ENCODE results near the gene NKTR.

NKTR gene

DNA sequence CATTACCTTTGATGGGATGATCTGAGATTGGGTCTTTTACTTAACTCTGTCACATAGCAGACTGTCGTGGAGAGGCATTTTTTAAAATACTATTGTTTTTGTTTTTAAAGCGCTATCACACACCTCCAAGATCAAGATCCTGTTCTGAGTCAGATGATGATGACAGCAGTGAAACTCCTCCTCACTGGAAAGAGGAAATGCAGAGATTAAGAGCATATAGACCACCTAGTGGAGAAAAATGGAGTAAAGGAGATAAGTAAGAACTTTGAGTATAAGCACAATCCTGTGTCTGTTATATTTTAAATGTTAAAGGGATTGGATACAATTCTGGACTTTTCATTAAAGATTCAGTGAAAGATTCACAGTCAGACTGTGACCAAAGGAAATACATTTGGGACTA is 34.6 kb downstream of the NKTR start:
- peak; percentile 53 for DNase-seq (ENCODE audit: low read depth)
- TF ChIP-seq, protein P1, sequence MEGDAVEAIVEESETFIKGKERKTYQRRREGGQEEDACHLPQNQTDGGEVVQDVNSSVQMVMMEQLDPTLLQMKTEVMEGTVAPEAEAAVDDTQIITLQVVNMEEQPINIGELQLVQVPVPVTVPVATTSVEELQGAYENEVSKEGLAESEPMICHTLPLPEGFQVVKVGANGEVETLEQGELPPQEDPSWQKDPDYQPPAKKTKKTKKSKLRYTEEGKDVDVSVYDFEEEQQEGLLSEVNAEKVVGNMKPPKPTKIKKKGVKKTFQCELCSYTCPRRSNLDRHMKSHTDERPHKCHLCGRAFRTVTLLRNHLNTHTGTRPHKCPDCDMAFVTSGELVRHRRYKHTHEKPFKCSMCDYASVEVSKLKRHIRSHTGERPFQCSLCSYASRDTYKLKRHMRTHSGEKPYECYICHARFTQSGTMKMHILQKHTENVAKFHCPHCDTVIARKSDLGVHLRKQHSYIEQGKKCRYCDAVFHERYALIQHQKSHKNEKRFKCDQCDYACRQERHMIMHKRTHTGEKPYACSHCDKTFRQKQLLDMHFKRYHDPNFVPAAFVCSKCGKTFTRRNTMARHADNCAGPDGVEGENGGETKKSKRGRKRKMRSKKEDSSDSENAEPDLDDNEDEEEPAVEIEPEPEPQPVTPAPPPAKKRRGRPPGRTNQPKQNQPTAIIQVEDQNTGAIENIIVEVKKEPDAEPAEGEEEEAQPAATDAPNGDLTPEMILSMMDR (conservative IDR thresholded peaks at IDR 0.05; ENCODE audit: control insufficient read depth, insufficient read depth, low read depth, low read length) = peak; percentile 17
- no peak overlapping the region for H3K4me3 ChIP-seq (ENCODE audit: control insufficient read depth, low read depth, low read length)

DNA sequence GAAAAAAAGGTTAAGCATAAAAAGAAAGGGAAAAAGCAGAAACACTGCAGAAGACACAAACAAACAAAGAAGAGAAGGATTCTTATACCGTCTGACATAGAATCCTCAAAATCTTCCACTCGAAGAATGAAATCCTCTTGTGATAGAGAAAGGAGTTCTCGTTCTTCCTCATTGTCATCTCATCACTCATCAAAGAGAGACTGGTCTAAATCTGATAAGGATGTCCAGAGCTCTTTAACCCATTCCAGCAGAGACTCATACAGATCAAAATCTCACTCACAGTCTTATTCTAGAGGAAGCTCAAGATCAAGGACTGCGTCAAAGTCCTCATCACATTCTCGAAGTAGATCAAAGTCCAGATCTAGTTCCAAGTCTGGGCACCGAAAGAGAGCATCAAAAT is 36.5 kb downstream of the NKTR start:
- TF ChIP-seq, protein P1 (conservative IDR thresholded peaks at IDR 0.05; ENCODE audit: control insufficient read depth, insufficient read depth, low read depth, low read length) = no peak
- no peak overlapping the region for H3K4me3 ChIP-seq (ENCODE audit: control insufficient read depth, low read depth, low read length)
- DNase-seq (ENCODE audit: low read depth) = no peak

DNA sequence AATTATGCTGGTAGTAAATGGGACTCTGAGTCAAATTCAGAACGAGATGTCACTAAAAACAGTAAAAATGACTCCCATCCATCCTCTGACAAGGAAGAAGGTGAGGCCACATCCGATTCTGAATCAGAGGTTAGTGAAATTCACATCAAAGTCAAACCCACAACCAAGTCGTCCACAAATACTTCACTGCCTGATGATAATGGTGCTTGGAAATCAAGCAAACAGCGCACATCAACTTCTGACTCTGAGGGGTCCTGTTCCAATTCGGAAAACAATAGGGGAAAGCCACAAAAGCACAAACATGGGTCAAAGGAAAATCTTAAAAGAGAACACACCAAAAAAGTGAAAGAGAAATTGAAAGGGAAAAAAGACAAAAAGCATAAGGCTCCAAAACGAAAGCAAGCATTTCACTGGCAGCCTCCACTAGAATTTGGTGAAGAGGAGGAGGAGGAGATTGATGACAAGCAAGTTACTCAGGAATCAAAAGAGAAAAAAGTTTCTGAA is 37.9 kb downstream of the NKTR start:
- no peak for DNase-seq (ENCODE audit: low read depth)
- H3K4me3 ChIP-seq (ENCODE audit: control insufficient read depth, low read depth, low read length) = no peak overlapping the region
- TF ChIP-seq, protein P1 (conservative IDR thresholded peaks at IDR 0.05; ENCODE audit: control insufficient read depth, insufficient read depth, low read depth, low read length) = no peak

DNA sequence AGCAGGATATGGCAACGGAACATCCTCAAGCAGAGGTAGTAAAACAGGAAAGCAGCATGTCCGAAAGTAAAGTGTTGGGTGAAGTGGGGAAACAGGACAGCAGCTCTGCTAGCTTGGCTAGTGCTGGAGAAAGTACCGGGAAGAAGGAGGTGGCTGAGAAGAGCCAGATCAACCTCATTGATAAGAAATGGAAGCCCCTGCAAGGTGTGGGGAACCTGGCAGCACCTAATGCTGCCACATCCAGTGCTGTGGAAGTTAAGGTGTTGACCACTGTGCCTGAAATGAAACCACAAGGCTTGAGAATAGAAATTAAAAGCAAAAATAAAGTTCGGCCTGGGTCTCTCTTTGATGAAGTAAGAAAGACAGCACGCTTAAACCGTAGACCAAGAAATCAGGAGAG is 38.7 kb downstream of the NKTR start:
- no peak for DNase-seq (ENCODE audit: low read depth)
- TF ChIP-seq, protein P1 (conservative IDR thresholded peaks at IDR 0.05; ENCODE audit: control insufficient read depth, insufficient read depth, low read depth, low read length) = no peak
- H3K4me3 ChIP-seq (ENCODE audit: control insufficient read depth, low read depth, low read length) = no peak overlapping the region

DNA sequence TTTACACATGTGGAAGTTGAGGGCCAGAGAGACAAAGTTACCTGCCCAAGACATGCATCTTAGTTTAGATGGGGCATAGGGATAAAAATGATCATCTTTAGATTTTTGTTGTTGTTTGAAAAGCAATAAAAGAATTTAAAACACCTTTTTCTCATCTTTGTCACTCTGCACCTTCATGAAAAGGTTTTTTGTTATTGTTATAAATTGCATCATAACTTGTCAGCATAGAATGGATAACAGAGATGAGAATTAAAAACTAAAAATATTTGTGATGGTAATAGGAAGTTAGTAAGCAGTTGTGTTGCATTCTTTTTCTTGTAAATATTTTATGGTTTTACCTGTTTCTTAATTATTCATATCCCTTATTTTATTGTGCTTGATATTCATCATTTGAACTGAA is 39.6 kb downstream of the NKTR start:
- DNase-seq (ENCODE audit: low read depth) = no peak

DNA sequence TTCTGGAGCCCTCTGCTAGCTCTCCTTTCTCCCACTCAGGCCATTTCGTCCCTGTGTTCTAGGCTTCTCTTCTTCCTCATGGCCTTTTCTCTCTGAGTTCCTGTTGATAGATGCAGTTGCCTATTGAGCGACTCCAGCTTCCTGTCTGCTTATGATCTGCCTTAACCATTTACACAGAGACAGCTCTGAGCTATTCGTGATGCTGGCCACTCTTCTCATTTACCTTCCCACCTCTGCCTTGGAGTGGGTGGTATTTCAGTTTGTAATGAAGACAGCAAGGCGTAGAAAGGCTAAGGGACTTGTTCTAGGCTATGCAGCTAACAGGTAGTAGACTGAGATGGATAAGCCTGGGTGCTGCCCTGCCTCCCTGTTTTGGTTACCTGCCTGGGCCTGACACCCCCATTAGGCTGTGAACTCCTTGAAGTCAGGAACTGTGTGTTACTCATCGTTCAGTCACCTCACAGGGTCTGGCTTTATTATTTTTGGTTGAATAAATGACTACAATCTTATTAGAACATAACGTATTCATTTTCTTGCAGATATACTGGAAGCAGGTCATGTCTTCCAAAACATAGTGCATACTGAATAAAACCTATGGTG is 40.4 kb downstream of the NKTR start:
- TF ChIP-seq, protein P1 (conservative IDR thresholded peaks at IDR 0.05; ENCODE audit: control insufficient read depth, insufficient read depth, low read depth, low read length) = no peak

More for the DNA sequence above, 39.6 kb downstream of the NKTR start:
- TF ChIP-seq, protein P1 (conservative IDR thresholded peaks at IDR 0.05; ENCODE audit: control insufficient read depth, insufficient read depth, low read depth, low read length) = no peak
- no peak overlapping the region for H3K4me3 ChIP-seq (ENCODE audit: control insufficient read depth, low read depth, low read length)

More for the DNA sequence above, 40.4 kb downstream of the NKTR start:
- DNase-seq (ENCODE audit: low read depth) = no peak
- H3K4me3 ChIP-seq (ENCODE audit: control insufficient read depth, low read depth, low read length) = no peak overlapping the region

Measured in fibroblast of mammary gland (primary cell).